NCI-H2171 (cell line): ENCODE measurements around the gene GRIFIN.
A peak's percentile ranks its signal among the peaks of the same experiment; 100 is the strongest.
"Not testable (repeated sequence)": the region's sequence is repeated elsewhere in the genome, so short reads cannot be mapped to it uniquely, and the experiment has no call there.

ENCODE experiments used
- DNase-seq: peaks from one replicate; lab custom pipeline; 2025; lab: John Stamatoyannopoulos, UW

GRIFIN gene

DNA sequence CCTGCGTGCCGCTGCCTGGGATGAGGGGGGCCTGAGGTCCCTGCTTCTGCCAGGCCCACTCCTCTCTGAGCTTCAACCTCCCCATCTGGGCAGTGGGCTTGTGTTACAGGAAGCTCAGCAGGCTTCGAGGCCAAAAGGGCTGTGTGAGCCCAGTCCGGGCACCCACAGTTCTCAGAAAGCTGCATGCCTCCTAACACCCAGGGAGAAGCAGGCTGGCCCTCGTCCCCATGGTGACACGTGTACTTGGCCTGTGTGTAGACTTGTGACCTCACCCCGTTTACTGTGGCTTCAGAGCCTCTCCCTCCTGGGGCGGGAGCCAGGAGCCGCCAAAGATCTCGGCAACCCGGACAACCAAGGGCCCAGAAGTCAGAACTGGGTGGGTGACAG lies 2.2 kb upstream of the GRIFIN start:
- no peak for DNase-seq

- DNase-seq: no peak
These were observed 1.5 kb upstream of the GRIFIN start for GRCh38 chr7:2477447-2478398.

- DNase-seq: no peak
These were observed 713 bp upstream of the GRIFIN start for GRCh38 chr7:2476776-2477446.

- DNase-seq: no peak
These were observed 551 bp downstream of the GRIFIN start for GRCh38 chr7:2475678-2476015.

GRCh38 chr7:2474813-2475677 lies 1.2 kb downstream of the GRIFIN start:
- DNase-seq: no peak

- DNase-seq: no peak
These were observed 2.0 kb downstream of the GRIFIN start for GRCh38 chr7:2474224-2474623.

DNA sequence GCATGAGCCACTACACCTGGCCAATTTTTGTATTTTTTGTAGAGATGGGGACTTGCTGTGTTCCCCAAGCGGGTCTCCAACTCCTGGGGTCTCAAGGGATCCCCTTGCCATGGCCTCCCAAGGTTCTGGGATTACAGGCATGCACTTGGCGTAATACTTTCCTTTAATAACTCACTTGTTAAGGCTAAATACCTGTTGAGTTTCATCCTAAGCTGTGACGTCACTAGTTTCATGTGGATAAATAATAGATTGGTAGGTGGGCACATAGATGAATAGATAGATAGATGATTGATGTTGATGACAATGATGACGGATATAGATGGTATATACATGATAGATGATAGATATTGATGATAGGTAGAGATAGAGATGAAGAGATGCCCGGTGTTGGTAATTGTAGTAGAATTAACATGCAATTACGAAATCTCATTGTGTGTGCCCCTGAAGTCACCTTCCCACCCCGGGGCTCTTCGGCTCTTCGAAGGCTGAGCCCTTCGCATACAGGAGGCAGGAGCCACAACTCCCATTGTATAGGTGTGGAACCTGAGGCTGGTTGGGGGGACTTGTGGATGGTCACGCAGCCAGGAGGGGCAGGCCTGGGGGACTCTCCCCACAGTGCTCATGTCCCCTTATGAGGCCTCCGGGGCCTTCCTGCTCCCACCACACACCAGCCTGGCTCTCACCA lies 2.6 kb downstream of the GRIFIN start:
- no peak for DNase-seq

- peak; percentile 39 for DNase-seq
These were observed 3.5 kb downstream of the GRIFIN start for GRCh38 chr7:2472739-2473138.

- DNase-seq: no peak
These were observed 4.8 kb downstream of the GRIFIN start for GRCh38 chr7:2471396-2471795.

- no peak for DNase-seq
These were observed 5.2 kb downstream of the GRIFIN start for GRCh38 chr7:2471022-2471329.

DNA sequence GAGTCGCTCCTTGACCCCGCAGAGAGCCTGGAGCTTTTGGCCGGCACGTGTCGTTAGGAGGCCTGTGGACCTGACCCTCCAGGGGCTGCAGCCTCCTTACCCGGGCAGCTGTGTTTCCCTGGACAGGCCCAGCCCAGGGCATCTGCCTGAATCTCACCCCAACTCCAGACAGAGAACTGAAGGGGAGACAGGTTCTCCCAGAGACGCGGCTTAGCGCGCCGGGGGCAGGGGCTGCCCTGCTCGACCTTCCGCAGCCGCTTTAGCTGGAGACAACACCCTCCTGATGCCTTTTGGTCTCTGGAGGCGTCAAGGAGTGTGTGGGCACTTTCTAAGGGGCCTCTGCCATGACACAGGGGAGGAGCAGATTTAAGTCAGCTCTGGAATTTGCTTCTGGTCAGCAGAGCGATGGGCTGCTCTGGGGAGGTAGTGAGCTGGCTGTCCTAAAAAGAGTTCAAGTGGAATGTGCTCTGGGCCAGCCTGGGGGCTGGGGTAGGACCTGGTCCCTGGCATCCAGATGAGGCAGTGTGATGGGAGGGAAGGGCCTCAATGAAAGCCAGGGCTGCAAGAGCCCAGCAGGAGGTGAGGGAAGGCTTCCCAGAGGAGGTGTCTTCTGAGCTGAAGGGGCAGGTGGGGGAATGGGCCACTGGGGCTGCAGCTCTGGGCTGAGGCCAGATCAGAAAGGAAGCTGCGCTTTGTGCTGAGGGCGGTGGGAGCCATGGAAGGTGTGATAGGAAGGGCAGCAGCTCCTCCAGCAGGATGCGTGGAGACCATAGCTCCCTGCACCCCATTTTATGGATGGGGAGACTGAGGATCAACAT lies 5.8 kb downstream of the GRIFIN start:
- DNase-seq: no peak

GRCh38 chr7:2469460-2470203 lies 6.6 kb downstream of the GRIFIN start:
- DNase-seq: not testable (repeated sequence)

GRCh38 chr7:2468227-2468626 lies 8.0 kb downstream of the GRIFIN start:
- DNase-seq: no peak

GRCh38 chr7:2466675-2467074 lies 9.5 kb downstream of the GRIFIN start:
- no peak for DNase-seq

DNA sequence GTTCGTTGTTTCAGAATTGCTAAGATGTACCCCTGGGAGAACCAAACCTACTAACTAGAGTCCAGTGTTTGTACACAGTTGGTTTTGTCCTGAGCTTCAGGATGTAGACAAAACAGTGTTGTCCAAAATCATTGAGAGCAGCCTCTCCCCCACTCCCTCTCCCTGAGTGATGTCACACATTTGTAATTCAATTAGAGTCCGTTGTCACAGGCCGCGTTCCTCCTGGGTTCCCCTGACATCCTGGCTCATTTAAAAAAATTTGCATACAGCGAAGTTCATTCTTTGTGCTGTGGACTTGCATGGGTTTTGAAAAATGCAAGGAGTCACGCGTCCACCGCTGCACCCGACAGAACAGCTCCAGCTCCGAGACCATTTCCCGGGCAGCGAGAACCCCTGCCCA lies 10.3 kb downstream of the GRIFIN start:
- DNase-seq: no peak

- DNase-seq: no peak
These were observed 13.5 kb downstream of the GRIFIN start for GRCh38 chr7:2462731-2463130.

- DNase-seq: no peak
These were observed 14.8 kb downstream of the GRIFIN start for GRCh38 chr7:2461268-2462026.

GRCh38 chr7:2460641-2461040 lies 15.6 kb downstream of the GRIFIN start:
- no peak for DNase-seq

GRCh38 chr7:2460188-2460587 lies 16.0 kb downstream of the GRIFIN start:
- no peak for DNase-seq

GRCh38 chr7:2459674-2460073 lies 16.5 kb downstream of the GRIFIN start:
- no peak for DNase-seq
